ENCODE data around the gene URI1.

Gene URI1

DNA sequence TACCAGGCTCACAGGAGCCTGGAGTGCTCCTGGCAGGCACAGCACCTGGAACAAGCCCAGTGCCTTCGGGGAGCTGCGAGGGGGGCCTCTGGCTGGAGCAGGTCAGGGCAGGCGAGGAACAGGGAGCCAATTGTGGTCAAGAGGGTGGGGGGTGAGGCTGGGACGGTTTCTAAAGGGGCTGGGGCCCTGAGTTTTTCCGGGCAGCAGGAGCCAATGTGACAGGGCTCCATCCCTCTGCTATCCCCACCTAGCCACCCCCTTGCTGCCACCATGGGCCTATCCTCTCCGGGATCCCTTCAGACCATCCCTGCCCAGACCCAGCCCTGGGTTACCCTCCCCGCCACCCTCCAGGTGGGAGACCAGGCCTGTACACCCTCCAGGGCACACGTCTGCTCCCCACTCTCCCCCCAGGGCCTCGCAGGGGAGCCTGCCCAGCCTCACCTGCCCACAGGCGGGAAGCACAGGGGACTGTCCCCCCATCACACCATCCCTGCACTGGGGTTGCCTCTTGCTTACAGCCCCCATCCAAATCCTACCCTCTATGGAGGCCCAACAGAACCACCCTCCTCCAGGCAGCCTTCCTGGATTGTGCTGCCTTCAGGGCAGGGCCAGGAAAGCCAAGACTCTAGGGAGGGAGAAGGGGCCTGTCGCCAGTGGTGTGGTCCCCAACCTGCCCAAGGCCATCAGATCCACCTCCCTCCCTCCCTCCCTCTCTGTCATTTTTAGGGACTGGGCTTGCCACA, 121.0 kb downstream of the URI1 start:
- H3K4me1 ChIP-seq (ENCODE audit: insufficient read depth, low read length), result no peaks in the 10 kb centered on the region
- peaks cover 0 to 6% of the 10 kb centered on the region in 2 donors for H3K27me3 ChIP-seq (ENCODE audit: control insufficient read depth in 1 of 2, insufficient read depth in 2 of 2, low read length in 2 of 2)
- H3K9ac ChIP-seq (ENCODE audit: low read length), result no peak overlapping the region
- no peaks in the 10 kb centered on the region for H3K36me3 ChIP-seq (ENCODE audit: insufficient read depth, low read length)
- no peaks in the 10 kb centered on the region for H3K9me3 ChIP-seq (ENCODE audit: low read length)
- H3K4me3 ChIP-seq (ENCODE audit: low read depth in 1 of 2, low read length in 2 of 2), result no peak overlapping the region
- H3K27ac ChIP-seq (ENCODE audit: low read depth, low read length), result no peak overlapping the region

DNA sequence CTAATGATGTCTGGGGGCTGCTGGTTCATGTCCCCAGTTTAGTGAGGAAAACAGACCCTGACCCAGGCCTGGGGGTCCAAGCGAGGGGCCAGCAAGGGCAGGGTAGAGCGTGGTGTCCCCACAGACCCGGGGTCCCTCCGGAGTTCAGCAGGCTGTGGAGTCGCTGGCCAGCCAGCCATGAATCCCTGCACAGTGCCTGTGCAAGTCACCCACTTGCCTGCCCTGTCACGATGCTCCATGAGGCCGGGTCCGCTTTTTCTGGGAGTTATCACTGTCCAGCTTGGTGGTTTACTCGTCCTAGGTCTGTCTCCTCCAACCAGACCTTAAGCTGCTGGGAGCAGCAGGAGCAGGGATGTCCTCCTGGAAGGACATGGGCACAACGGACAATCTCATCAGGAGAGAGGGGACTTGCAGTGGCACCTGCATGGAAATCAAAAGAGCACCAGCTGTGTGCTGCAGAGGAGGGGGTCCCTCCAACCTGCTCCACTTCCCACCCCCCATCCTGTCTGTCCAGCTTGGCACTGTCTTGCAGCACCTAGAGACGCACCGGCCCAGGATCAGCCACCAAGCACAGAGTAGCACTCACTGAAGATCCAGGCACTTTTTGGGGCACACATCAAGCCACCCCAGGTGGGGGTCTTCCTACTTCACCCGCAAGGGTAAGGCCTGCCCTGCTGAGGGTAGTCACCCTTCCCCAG, 121.8 kb downstream of the URI1 start:
- H3K36me3 ChIP-seq (ENCODE audit: insufficient read depth, low read length), result no peaks in the 10 kb centered on the region
- H3K27ac ChIP-seq (ENCODE audit: low read depth, low read length), result no peak overlapping the region
- H3K9me3 ChIP-seq (ENCODE audit: low read length), result no peaks in the 10 kb centered on the region
- H3K4me3 ChIP-seq (ENCODE audit: low read depth in 1 of 2, low read length in 2 of 2), result no peak overlapping the region
- H3K4me1 ChIP-seq (ENCODE audit: insufficient read depth, low read length), result no peaks in the 10 kb centered on the region
- no peak overlapping the region for H3K9ac ChIP-seq (ENCODE audit: low read length)
- H3K27me3 ChIP-seq (ENCODE audit: control insufficient read depth in 1 of 2, insufficient read depth in 2 of 2, low read length in 2 of 2), result peaks cover 0 to 6% of the 10 kb centered on the region in 2 donors

DNA sequence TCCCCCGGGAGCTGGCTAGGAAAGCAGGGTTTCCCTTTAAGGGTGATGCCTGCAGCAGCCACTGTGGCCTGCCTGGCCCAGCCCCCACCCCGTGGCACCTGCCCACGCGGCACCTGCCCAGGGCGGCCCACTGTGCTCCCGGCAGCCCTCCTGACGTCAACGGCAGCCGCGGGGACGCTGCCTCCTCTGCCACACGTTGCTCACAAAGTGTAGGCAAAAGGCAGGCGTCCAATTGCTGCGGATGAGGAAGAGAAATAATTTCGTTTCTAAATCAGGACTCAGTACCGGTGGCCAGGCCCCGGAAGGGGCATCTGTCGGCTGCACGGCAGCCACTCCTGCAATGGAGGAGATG, 122.3 kb downstream of the URI1 start:
- Histone ChIP-seq H3K9ac (ENCODE audit: low read length) (no peak overlapping the region), H3K27ac (ENCODE audit: low read depth, low read length) (no peak overlapping the region), H3K27me3 (ENCODE audit: control insufficient read depth in 1 of 2, insufficient read depth in 2 of 2, low read length in 2 of 2) (peaks cover 0 to 6% of the 10 kb centered on the region in 2 donors), H3K36me3 (ENCODE audit: insufficient read depth, low read length) (no peaks in the 10 kb centered on the region), H3K4me1 (ENCODE audit: insufficient read depth, low read length) (no peaks in the 10 kb centered on the region), H3K4me3 (ENCODE audit: low read depth in 1 of 2, low read length in 2 of 2) (no peak overlapping the region), H3K9me3 (ENCODE audit: low read length) (no peaks in the 10 kb centered on the region)

DNA sequence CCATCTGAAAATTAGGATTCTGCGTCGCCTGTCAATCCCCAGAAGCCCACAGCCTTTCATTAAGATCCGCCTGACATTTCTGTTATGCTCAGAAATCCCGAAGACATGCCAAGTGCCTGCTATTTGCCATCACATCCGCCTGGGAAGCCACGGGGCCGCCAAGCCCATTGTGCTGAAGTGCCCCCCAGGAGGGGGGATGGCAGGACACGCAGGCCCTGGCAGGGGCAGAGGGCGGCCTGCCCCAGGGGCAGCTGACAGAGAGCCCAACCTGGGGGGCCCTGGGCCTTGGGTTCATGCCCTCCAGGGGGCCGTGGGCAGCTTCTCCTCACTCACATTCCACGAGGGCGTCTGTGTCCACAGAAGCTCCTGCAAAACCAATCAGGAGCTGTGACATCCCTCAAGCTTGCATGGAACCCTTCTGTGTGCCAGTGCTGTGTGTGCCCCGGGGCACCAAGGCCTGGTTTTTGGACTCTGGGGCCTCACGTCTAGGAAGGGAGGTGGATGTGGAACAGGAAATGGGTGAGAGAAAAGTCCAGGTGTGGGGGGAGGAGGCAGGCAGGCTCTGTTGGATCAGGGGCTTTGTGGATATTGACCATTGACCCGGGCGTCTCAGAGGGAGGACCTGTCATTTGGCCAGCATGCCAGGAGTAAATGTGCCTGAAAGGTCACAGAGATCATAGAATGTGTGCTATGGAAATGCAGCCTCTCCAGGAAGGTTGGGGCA, 122.9 kb downstream of the URI1 start:
- H3K9me3 ChIP-seq (ENCODE audit: low read length), result no peaks in the 10 kb centered on the region
- H3K4me3 ChIP-seq (ENCODE audit: low read depth in 1 of 2, low read length in 2 of 2), result no peak overlapping the region
- H3K9ac ChIP-seq (ENCODE audit: low read length), result no peak overlapping the region
- no peaks in the 10 kb centered on the region for H3K36me3 ChIP-seq (ENCODE audit: insufficient read depth, low read length)
- no peak overlapping the region for H3K27ac ChIP-seq (ENCODE audit: low read depth, low read length)
- H3K27me3 ChIP-seq (ENCODE audit: control insufficient read depth in 1 of 2, insufficient read depth in 2 of 2, low read length in 2 of 2), result peaks cover 0 to 6% of the 10 kb centered on the region in 2 donors
- H3K4me1 ChIP-seq (ENCODE audit: insufficient read depth, low read length), result no peaks in the 10 kb centered on the region

DNA sequence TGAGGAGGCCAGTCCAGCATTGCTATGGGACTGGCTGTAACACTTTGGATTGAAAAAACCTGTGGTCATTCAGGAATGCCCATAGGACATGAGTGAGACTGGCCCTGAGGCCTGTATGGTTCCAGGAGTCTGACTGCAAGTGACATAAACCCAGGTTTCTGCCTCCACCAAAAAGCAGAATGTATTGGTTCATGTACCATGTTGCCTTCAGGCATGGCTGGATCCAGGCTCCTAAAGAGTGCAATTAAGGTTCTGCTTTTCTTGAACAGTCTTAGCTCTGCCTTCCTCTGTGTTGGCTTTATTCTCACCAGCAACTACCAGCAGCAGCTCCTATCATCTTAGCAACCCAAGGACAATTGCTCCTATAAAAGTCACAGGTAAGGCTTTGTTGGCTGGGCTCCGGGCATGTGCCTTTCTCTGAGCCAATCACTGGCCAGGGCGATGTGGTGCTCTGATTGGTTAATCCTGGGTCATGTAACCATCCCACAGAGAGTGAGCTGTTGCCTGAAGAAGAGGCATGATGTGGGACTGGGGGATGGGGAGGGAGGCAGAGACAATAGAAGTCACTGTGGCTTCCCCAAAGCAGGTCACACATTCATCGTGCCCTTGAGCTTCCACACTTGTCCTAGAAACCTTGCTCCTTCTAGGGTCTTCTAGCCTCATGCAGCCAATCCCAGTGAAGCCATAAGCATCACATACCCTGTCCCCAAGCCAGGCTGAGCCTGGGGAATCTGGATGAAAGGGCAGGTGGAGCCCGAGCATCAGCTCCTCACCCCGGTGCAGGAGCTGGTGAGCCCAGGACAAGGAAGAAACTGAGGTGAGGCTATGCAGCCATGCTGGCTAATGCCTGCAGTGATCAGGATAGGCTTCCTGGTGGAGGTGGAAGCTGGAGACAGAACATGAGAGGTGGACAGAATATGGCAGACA, 123.9 kb downstream of the URI1 start:
- H3K4me1 ChIP-seq (ENCODE audit: insufficient read depth, low read length), result no peaks in the 10 kb centered on the region
- H3K9me3 ChIP-seq (ENCODE audit: low read length), result no peaks in the 10 kb centered on the region
- H3K36me3 ChIP-seq (ENCODE audit: insufficient read depth, low read length), result no peaks in the 10 kb centered on the region
- H3K9ac ChIP-seq (ENCODE audit: low read length), result no peak overlapping the region
- peaks cover 0 to 6% of the 10 kb centered on the region in 2 donors for H3K27me3 ChIP-seq (ENCODE audit: control insufficient read depth in 1 of 2, insufficient read depth in 2 of 2, low read length in 2 of 2)
- H3K27ac ChIP-seq (ENCODE audit: low read depth, low read length), result no peak overlapping the region
- H3K4me3 ChIP-seq (ENCODE audit: low read depth in 1 of 2, low read length in 2 of 2), result no peak overlapping the region

Measured in muscle layer of colon (tissue), 2 donors.